H1 (cell line): ENCODE data around the gene BCAS4. TPM values are rescaled to one million over a fixed set of nuclear protein-coding genes. Genes with fewer than 3 reads are reported as not detected.

Experiments used
- BACH1 ChIP-seq: IDR thresholded peaks from 2 replicates; pipeline ENCODE4 v1.6.1; 2012; ENCODE audit warnings: low read length, improper control_type of control experiment
- polyA plus RNA-seq, 7 experiments: library from polyadenylated mRNA; depleted of rRNA in 3 of 7; stranded (reverse) in 5 of 7; unstranded in 2 of 7; fragments of >200 nt in 5 of 7; fragments of 200-250 nt in 2 of 7; gene quantifications; 1 replicate in 5 of 7; 2 replicates in 1 of 7; 4 replicates in 1 of 7; pipeline versions ENCODE4 v1.2.1 to v1.2.3, GENCODE V29; 2011 to 2013; ENCODE audit warnings: missing spikeins in 2 of 7, mixed read lengths in 2 of 7
- total RNA-seq: library from RNA; stranded (reverse); fragmentation: NEBNext Ultra II Directional; extraction: Animal tissue kit (Norgen Biotek cat#: 25700); gene quantifications from 2 replicates; pipeline ENCODE4 v1.2.1, GENCODE V29; 2021

The BCAS4 gene
- total and polyA plus RNA-seq, 2 of the 8 experiments (the other 6 are each of a cell fraction or from before 2014, with no cell fraction given), result 21.2 to 23.6 TPM

- TF ChIP-seq BACH1, result no peak
Observed at GRCh38 chr20:50856475-50857041, 61.7 kb downstream of the BCAS4 start (continued).
